K562 (cell line): ENCODE data around the gene TERC. TPM values are rescaled to one million over a fixed set of nuclear protein-coding genes. Genes with fewer than 3 reads are reported as not detected.

Source experiments
- BCL6 ChIP-seq: fragments of 250-450 bp; sonication (Bioruptor Pico); IDR thresholded peaks from 2 replicates; pipeline ENCODE4 v1.4.0; 2020
- BRCA1 ChIP-seq, 2 experiments: fragments of 450-650 bp in 1 of 2; sonication (generic) in 1 of 2; formaldehyde crosslinking in 1 of 2; IDR thresholded peaks; 2 replicates each; pipeline versions ENCODE4 v1.5.0 to v1.6.1; 2017 to 2020; ENCODE audit warnings: mild to moderate bottlenecking in 1 of 2, missing genetic modification reagents in 1 of 2
- CCNT2 ChIP-seq: IDR thresholded peaks from 2 replicates; pipeline ENCODE4 v1.6.1; 2011; ENCODE audit warnings: borderline replicate concordance, low read depth, mild to moderate bottlenecking, moderate library complexity, mixed read lengths, low read length; ENCODE audit not compliant: insufficient read length; ENCODE audit errors: extremely low read depth
- EZH2 ChIP-seq: IDR thresholded peaks from 2 replicates; pipeline ENCODE4 v1.6.1; 2012; ENCODE audit warnings: low read depth, mild to moderate bottlenecking, inconsistent platforms, low read length, borderline replicate concordance
- FOXK2 ChIP-seq, 2 experiments: fragments of 450-650 bp; IDR thresholded peaks in 1 of 2; conservative IDR thresholded peaks in 1 of 2; 2 replicates each; pipeline ENCODE4 v1.6.1; 2016; ENCODE audit warnings: low read depth in 2 of 2, mild to moderate bottlenecking in 1 of 2
- GTF2E2 ChIP-seq: fragments of 200-800 bp; sonication (Bioruptor generic); IDR thresholded peaks from 2 replicates; pipeline ENCODE4 v1.6.1; 2016; ENCODE audit warnings: missing genetic modification characterization, missing compliant biosample characterization
- HES1 ChIP-seq: fragments of 450-650 bp; IDR thresholded peaks from 2 replicates; pipeline ENCODE4 v1.6.1; 2016; ENCODE audit warnings: low read depth, mild to moderate bottlenecking, moderate library complexity
- HOMEZ ChIP-seq: fragments of 250-450 bp; sonication (Bioruptor Pico); IDR thresholded peaks from 2 replicates; pipeline ENCODE4 v1.4.0; 2020; ENCODE audit warnings: mild to moderate bottlenecking, moderate library complexity
- MECOM ChIP-seq: fragments of 250-450 bp; sonication (Bioruptor Pico); IDR thresholded peaks from 2 replicates; pipeline ENCODE4 v1.8.0; 2022; ENCODE audit warnings: inconsistent platforms
- PYGO2 ChIP-seq: fragments of 450-650 bp; IDR thresholded peaks from 2 replicates; pipeline ENCODE4 v1.6.1; 2016; ENCODE audit warnings: mild to moderate bottlenecking, missing genetic modification characterization, moderate library complexity, missing compliant biosample characterization
- RBM34 ChIP-seq: fragments of 200-400 bp; formaldehyde crosslinking; IDR thresholded peaks from 2 replicates; pipeline ENCODE4 v1.6.1; 2018; ENCODE audit warnings: low read length, borderline replicate concordance; ENCODE audit not compliant: insufficient read depth
- SAP30 ChIP-seq: fragments of 200-600 bp; sonication (generic); IDR thresholded peaks from 2 replicates; pipeline ENCODE4 v1.6.1; 2012; ENCODE audit warnings: borderline replicate concordance, low read depth, mild to moderate bottlenecking, moderate library complexity, low read length, control low read depth, inconsistent platforms; ENCODE audit not compliant: insufficient read depth, poor library complexity, severe bottlenecking
- SNIP1 ChIP-seq: fragments of 450-650 bp; IDR thresholded peaks from 2 replicates; pipeline ENCODE4 v1.7.1; 2017; ENCODE audit warnings: low read depth, mild to moderate bottlenecking
- USF1 ChIP-seq: sonication (generic); formaldehyde crosslinking; IDR thresholded peaks from 2 replicates; pipeline ENCODE4 v1.9.0; 2022; ENCODE audit warnings: mild to moderate bottlenecking, missing genetic modification reagents
- ZBTB11 ChIP-seq, 3 experiments: fragments of 200-800 bp in 1 of 3; fragments of 250-450 bp in 1 of 3; fragments of 450-650 bp in 1 of 3; sonication (Bioruptor Pico) in 1 of 3; sonication (Bioruptor generic) in 1 of 3; formaldehyde crosslinking in 1 of 3; IDR thresholded peaks; 2 replicates each; pipeline versions ENCODE4 v1.6.1 to v1.8.0; 2016 to 2022; ENCODE audit warnings: mild to moderate bottlenecking in 2 of 3, missing genetic modification characterization in 2 of 3, missing compliant biosample characterization in 1 of 3, moderate library complexity in 1 of 3
- ZNF165 ChIP-seq: fragments of 250-450 bp; sonication (Bioruptor Pico); IDR thresholded peaks from 2 replicates; pipeline ENCODE4 v1.4.0; 2020; ENCODE audit warnings: borderline replicate concordance
- ZNF3 ChIP-seq: fragments of 250-450 bp; sonication (Bioruptor Pico); IDR thresholded peaks from 2 replicates; pipeline ENCODE4 v1.5.0; 2021; ENCODE audit warnings: mild to moderate bottlenecking, moderate library complexity
- ZZZ3 ChIP-seq: fragments of 450-650 bp; IDR thresholded peaks from 2 replicates; pipeline ENCODE4 v1.6.1; 2016; ENCODE audit warnings: antibody characterized with exemption, mild to moderate bottlenecking, moderate library complexity
- polyA plus RNA-seq, 8 experiments: library from polyadenylated mRNA; depleted of rRNA in 4 of 8; stranded (reverse) in 5 of 8; unstranded in 3 of 8; fragments of >200 nt; fragmentation: Nextera tagmentation in 2 of 8; fragmentation: Illumina TruSeq in 1 of 8; extraction: Ambion mirVana in 2 of 8; extraction: Trizol in 1 of 8; gene quantifications; 2 replicates each; pipeline versions ENCODE4 v1.2.1 to v1.2.3, GENCODE V29; 2011 to 2014; ENCODE audit warnings: inconsistent platforms in 1 of 8, missing spikeins in 1 of 8
- total RNA-seq, 7 experiments: library from RNA; depleted of rRNA in 6 of 7; stranded (reverse); fragments of >200 nt in 6 of 7; fragmentation: Illumina TruSeq in 2 of 7; extraction: Trizol in 2 of 7; gene quantifications; 2 replicates each; pipeline versions ENCODE4 v1.2.1 to v1.2.3, GENCODE V29; 2011 to 2021; ENCODE audit warnings: low replicate concordance in 1 of 7

Gene TERC
- total and polyA plus RNA-seq, 9 of the 15 experiments (the other 6 are each of a cell fraction or from before 2014, with no cell fraction given) = 0.77 to 234 (median 27.9) TPM; not detected in 3

- TF ChIP-seq FOXK2 (conservative IDR thresholded peaks at IDR 0.05 in 1 of 2, IDR thresholded peaks at IDR 0.05 in 1 of 2; ENCODE audit: low read depth in 2 of 2) (no peak), HES1 (no peak), EZH2 (no peak), BCL6 (CRISPR knock-in tag) (no peak), CCNT2 (peak; percentile 63), HOMEZ (CRISPR knock-in tag) (no peak), RBM34 (no peak), BRCA1 (IDR thresholded peaks at IDR 0.05) (no peak), BRCA1 (CRISPR knock-in tag; IDR thresholded peaks at IDR 0.05) (no peak), ZNF3 (CRISPR knock-in tag) (no peak), MECOM (CRISPR knock-in tag) (no peak), ZBTB11 (CRISPR knock-in tag; IDR thresholded peaks at IDR 0.05) (peak in 1 of 3 experiments; percentile 78; a peak in 2 of 6 replicates), PYGO2 (tag) (no peak), SAP30 (peak; percentile 70), ZNF165 (CRISPR knock-in tag) (no peak), SNIP1 (no peak), USF1 (CRISPR knock-in tag) (0 out of 2 replicates have a peak, but pooled peaks have one; percentile 37), GTF2E2 (tag) (peak; percentile 90), ZZZ3 (no peak)
Measured at GRCh38 chr3:169772897-169773816, 8.3 kb upstream of the TERC start, which contains the start of gene MYNN (continued).
